NT2/D1 (cell line): Measurements from ENCODE around the gene DDO.
"Not testable (repeated sequence)": the region's sequence is repeated elsewhere in the genome, so short reads cannot be mapped to it uniquely, and the experiment has no call there.

Experiments
- DNase-seq: peaks from one replicate; pipeline ENCODE4 v3.0.0-alpha.2; 2011; ENCODE audit warnings: low read depth, low spot score
- H3K27me3 ChIP-seq: 2 replicates; pipeline ENCODE4 v1.6.0; 2011; ENCODE audit warnings: mild to moderate bottlenecking; ENCODE audit not compliant: insufficient read length, insufficient read depth
- H3K36me3 ChIP-seq: 2 replicates; pipeline ENCODE4 v1.6.1; 2011; ENCODE audit warnings: mild to moderate bottlenecking, low read length, mixed read lengths; ENCODE audit not compliant: insufficient read depth, insufficient read length
- H3K4me1 ChIP-seq: 2 replicates; pipeline ENCODE4 v1.5.1; 2011; ENCODE audit not compliant: insufficient read depth, insufficient read length
- H3K4me3 ChIP-seq: 2 replicates; pipeline ENCODE4 v1.5.1; 2011; ENCODE audit warnings: low read depth; ENCODE audit not compliant: insufficient read length
- H3K9ac ChIP-seq: 2 replicates; pipeline ENCODE4 v1.6.0; 2011; ENCODE audit warnings: low read depth; ENCODE audit not compliant: insufficient read length
- H3K9me3 ChIP-seq: 2 replicates; pipeline ENCODE4 v1.5.1; 2011; ENCODE audit warnings: mild to moderate bottlenecking, low read length; ENCODE audit not compliant: insufficient read depth
- SUZ12 ChIP-seq: IDR thresholded peaks from 2 replicates; pipeline ENCODE4 v1.6.1; 2011; ENCODE audit not compliant: insufficient read length, insufficient read depth; ENCODE audit errors: extremely low read depth
- YY1 ChIP-seq: IDR thresholded peaks from 2 replicates; pipeline ENCODE4 v1.6.1; 2011; ENCODE audit not compliant: insufficient read length, insufficient read depth
- ZNF274 ChIP-seq: IDR thresholded peaks from 2 replicates; pipeline ENCODE4 v1.6.1; 2011; ENCODE audit warnings: mild to moderate bottlenecking, low read depth, low read length

The DDO gene, protein sequence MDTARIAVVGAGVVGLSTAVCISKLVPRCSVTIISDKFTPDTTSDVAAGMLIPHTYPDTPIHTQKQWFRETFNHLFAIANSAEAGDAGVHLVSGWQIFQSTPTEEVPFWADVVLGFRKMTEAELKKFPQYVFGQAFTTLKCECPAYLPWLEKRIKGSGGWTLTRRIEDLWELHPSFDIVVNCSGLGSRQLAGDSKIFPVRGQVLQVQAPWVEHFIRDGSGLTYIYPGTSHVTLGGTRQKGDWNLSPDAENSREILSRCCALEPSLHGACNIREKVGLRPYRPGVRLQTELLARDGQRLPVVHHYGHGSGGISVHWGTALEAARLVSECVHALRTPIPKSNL

DNA sequence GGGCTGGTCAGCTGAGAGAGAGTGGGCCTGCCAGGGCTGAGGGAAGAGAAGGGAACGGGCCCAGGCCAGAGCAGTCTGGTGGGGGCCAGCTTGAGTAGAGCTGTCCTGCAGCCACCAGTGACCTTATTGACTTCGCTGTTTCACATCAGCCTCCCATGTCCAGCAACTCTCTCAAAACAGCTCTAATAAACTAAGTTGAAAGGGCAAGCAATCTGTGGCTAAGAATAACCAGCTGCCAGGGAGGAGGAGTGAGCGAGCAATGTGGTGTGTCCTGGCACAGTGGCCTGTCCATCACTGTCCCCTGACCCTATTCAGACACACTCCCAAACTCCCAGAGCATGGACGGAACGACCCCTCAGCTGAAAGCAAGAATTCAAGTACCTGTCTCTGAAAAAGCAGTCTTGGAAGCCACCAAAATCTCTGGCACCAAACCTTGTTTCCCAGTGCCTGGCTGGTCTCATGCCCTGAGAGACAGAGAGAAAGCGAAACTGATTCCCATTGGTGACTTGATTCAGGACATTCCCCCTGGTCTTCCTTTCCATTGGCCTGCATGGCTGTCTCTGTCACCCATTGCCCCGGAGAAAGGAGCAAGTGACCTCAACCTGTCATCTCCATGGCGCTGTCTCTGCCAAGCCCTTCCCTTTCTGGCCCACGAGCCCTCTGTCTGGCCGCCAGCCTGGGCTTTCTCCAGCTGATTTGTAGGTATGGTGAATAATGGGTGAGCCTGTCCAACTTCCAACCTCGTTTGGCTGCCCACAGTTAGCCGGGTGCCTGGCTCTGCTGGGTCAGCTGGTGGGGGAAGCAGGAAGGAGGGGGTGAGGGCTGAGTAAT lies at the start of gene DDO:
Gene DDO, minus strand, starts transcription at position 490 of the 831 bp plus-strand sequence. CDS start 2,113 bp downstream, outside the sequence.
- Histone ChIP-seq H3K4me3 (no peak within 1 kb of the TSS), H3K4me1 (no peaks in the 10 kb centered on the region), H3K36me3 (no peaks in the 10 kb centered on the region), H3K27me3 (no peaks in the 10 kb centered on the region), H3K9me3 (no peaks in the 10 kb centered on the region), H3K9ac (no peak within 1 kb of the TSS)
- TF ChIP-seq YY1 (no peak), SUZ12 (no peak), ZNF274 (no peak)
- DNase-seq = no peak

DNA sequence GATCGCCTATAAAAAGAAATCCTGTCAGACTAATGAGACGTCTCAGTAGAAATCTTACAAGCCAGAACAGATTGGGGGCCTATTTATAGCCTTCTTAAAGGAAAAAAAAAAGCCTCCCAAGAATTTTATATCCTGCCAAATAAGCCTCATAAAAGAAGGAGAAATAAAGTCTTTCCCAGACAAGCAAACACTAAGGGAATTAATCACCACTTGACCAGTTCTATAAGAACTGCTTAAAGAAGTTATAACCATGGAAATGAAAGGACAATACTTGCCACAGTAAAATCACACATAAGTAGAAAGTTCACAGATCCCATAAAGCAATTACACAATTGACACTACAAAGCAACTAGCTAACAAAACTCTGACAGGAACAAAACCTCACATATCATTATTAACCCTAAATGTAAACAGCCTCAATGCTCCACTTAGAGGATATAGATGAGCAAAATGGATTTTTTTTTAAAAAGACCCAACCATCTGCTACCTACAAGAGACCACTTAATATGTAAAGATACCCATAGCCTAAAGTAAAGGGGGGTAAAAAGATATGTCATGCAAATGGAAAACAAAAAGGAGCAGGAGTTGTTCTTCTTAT lies 47.6 kb upstream of the DDO start:
- Histone ChIP-seq H3K4me1 (no peaks in the 10 kb centered on the region), H3K9me3 (peaks cover 14% of the 10 kb centered on the region; the same call in 1 of the 2 replicates), H3K4me3 (no peak overlapping the region), H3K9ac (no peak overlapping the region), H3K36me3 (no peaks in the 10 kb centered on the region), H3K27me3 (no peaks in the 10 kb centered on the region)
- no peak for DNase-seq
- TF ChIP-seq SUZ12 (no peak), ZNF274 (no peak), YY1 (no peak)

DNA sequence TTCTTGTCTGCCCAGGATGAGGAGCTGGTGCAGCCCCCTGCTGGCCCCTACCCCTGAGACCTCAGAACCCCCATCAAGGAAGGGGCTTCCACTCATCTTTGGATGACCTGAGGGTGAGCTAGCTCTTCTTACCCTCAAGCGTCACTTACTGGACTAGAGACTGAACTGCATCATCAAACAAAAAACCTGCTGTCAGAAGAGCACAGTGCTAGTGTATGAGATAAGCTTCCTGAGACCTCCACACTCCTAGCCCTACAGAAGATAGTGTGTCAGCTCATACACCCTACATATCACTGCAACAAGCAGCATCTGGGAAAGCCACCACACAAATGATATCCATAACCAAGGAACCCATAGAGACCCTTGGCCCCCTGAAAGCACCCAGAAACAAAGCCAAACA lies 46.0 kb upstream of the DDO start:
- Histone ChIP-seq H3K9ac (no peak overlapping the region), H3K4me1 (no peaks in the 10 kb centered on the region), H3K27me3 (no peaks in the 10 kb centered on the region), H3K9me3 (peaks cover 14% of the 10 kb centered on the region; the same call in 1 of the 2 replicates), H3K4me3 (no peak overlapping the region), H3K36me3 (no peaks in the 10 kb centered on the region)
- TF ChIP-seq SUZ12 = no peak
- no peak for TF ChIP-seq ZNF274
- TF ChIP-seq YY1 = no peak
- DNase-seq = no peak

DNA sequence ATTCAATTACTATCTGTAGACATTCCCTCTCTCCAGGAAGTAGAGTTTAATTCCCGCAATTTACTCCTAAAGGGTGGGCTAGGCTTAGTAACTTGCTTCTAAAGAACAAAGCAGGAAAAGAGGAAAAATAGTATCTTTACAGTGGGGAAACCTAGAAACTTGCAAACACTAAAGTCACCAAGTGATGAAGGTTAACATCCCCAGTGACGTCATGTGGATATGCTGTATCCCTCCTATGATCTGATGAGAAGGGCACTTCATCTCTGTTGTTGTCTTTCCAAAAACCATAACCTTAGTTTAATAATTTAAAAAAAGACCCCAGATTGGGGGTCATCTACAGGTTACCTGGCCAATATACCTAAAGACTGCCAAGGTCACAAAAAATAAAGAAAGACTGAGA lies 43.8 kb upstream of the DDO start:
- Histone ChIP-seq H3K9ac (no peak overlapping the region), H3K36me3 (no peaks in the 10 kb centered on the region), H3K9me3 (peaks cover 14% of the 10 kb centered on the region; the same call in 1 of the 2 replicates), H3K4me1 (no peaks in the 10 kb centered on the region), H3K27me3 (no peaks in the 10 kb centered on the region), H3K4me3 (no peak overlapping the region)
- no peak for TF ChIP-seq YY1
- no peak for TF ChIP-seq ZNF274
- TF ChIP-seq SUZ12 = no peak
- DNase-seq = no peak

DNA sequence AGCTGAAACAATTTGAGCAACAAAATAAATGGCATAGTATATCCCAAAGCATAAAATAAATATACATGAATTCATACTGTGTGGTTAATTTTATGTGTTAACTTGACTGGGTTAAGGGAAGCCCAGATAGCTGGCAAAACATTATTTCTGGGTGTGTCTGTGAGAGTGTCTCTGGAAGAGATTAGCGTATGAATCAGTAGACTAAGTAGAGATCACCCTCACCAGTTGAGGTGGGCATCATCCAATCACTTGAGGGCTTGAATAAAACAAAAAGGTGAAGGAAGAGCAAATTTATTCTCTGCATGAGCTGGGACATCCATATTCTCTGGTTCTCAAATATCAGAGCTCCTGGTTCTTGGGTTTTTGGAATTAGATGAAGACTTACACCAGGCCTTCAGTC lies 43.1 kb upstream of the DDO start:
- H3K36me3 ChIP-seq = no peaks in the 10 kb centered on the region
- no peak overlapping the region for H3K4me3 ChIP-seq
- TF ChIP-seq SUZ12 (no peak), YY1 (no peak), ZNF274 (no peak)
- peaks cover 14% of the 10 kb centered on the region; the same call in 1 of the 2 replicates for H3K9me3 ChIP-seq
- no peak for DNase-seq
- no peak overlapping the region for H3K9ac ChIP-seq
- no peaks in the 10 kb centered on the region for H3K4me1 ChIP-seq
- no peaks in the 10 kb centered on the region for H3K27me3 ChIP-seq

DNA sequence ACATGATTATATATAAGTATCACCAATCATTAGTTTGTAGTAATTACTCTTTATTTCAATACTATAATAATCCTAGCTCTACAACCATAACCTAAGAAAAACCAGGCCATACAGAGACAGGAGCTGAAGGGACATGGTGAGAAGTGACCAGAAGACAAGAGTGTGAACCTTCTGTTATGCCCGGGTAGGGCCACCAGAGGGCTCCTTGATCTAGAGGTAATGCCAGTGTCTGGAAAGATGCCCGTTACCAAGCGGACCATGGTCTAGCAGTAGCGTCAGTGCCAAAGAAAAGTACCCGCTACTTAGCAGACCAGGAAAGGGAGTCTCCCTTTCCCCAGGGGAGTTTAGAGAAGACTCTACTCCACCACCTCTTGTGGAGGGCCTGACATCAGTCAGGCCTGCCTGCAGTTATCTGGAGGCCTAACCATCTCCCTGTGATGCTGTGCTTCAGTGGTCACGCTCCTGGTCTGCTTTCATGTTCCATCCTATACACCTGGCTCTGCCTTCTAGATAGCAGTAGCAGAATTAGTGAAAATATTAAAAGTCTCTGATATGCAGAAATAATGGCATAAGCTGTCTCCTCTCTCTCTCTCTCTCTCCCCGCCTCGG lies 42.3 kb upstream of the DDO start:
- H3K27me3 ChIP-seq, H3K4me1 ChIP-seq, H3K9ac ChIP-seq, H3K9me3 ChIP-seq, DNase-seq, H3K36me3 ChIP-seq, H3K4me3 ChIP-seq: not testable (repeated sequence)
